HEK293T (cell line): ENCODE results near the gene ENPP1.
"Not testable (repeated sequence)": the region's sequence is repeated elsewhere in the genome, so short reads cannot be mapped to it uniquely, and the experiment has no call there.

ENCODE experiments used
- CTCF ChIA-PET: fragments of 350-600 bp; formaldehyde crosslinking; extraction: SDS; loops from one replicate; lab custom pipeline; 2021; ENCODE audit warnings: antibody characterized with exemption, inconsistent platforms; lab: Yijun Ruan, JAX
- POLR2A ChIA-PET: fragments of 350-600 bp; formaldehyde crosslinking; extraction: SDS; loops from one replicate; lab custom pipeline; 2020; ENCODE audit warnings: antibody characterized with exemption, inconsistent platforms; lab: Yijun Ruan, JAX
- DNase-seq: peaks from one replicate; pipeline ENCODE4 v3.0.0; 2012; ENCODE audit warnings: mixed read lengths; ENCODE audit errors: extremely low spot score
- ARNT ChIP-seq: fragments of 450-650 bp; IDR thresholded peaks from 2 replicates; pipeline ENCODE4 v1.6.1; 2017; ENCODE audit warnings: mild to moderate bottlenecking
- BHLHE40 ChIP-seq: fragments of 450-650 bp; IDR thresholded peaks from 2 replicates; pipeline ENCODE4 v1.6.1; 2016; ENCODE audit warnings: mild to moderate bottlenecking, moderate library complexity, borderline replicate concordance
- CTBP1 ChIP-seq: fragments of 450-650 bp; IDR thresholded peaks from 2 replicates; pipeline ENCODE4 v1.6.1; 2016; ENCODE audit warnings: borderline replicate concordance
- ELF4 ChIP-seq: fragments of 450-650 bp; IDR thresholded peaks from 2 replicates; pipeline ENCODE4 v1.6.1; 2017; ENCODE audit warnings: antibody characterized with exemption
- FOXA1 ChIP-seq: fragments of 450-650 bp; IDR thresholded peaks from 2 replicates; pipeline ENCODE4 v1.6.1; 2016; ENCODE audit warnings: mild to moderate bottlenecking
- FOXK2 ChIP-seq: fragments of 450-650 bp; IDR thresholded peaks from 2 replicates; pipeline ENCODE4 v1.6.1; 2016; ENCODE audit warnings: mild to moderate bottlenecking
- FOXM1 ChIP-seq: fragments of 450-650 bp; IDR thresholded peaks from 2 replicates; pipeline ENCODE4 v1.6.1; 2017; ENCODE audit warnings: mild to moderate bottlenecking, borderline replicate concordance
- HDGF ChIP-seq: fragments of 450-650 bp; IDR thresholded peaks from 2 replicates; pipeline ENCODE4 v1.6.1; 2017; ENCODE audit warnings: antibody characterized with exemption, borderline replicate concordance
- L3MBTL2 ChIP-seq: fragments of 450-650 bp; conservative IDR thresholded peaks from 2 replicates; pipeline ENCODE4 v1.6.1; 2016; ENCODE audit warnings: mild to moderate bottlenecking
- LEF1 ChIP-seq: fragments of 450-650 bp; IDR thresholded peaks from 2 replicates; pipeline ENCODE4 v1.6.1; 2017; ENCODE audit warnings: mild to moderate bottlenecking, borderline replicate concordance
- NFRKB ChIP-seq: fragments of 450-650 bp; IDR thresholded peaks from 2 replicates; pipeline ENCODE4 v1.6.1; 2016; ENCODE audit warnings: mild to moderate bottlenecking, moderate library complexity
- SP1 ChIP-seq: fragments of 450-650 bp; IDR thresholded peaks from 2 replicates; pipeline ENCODE4 v1.6.1; 2017
- SUZ12 ChIP-seq: fragments of 450-650 bp; IDR thresholded peaks from 2 replicates; pipeline ENCODE4 v1.6.1; 2016; ENCODE audit warnings: mild to moderate bottlenecking
- TARDBP ChIP-seq: fragments of 450-650 bp; IDR thresholded peaks from 2 replicates; pipeline ENCODE4 v1.6.1; 2016
- ZNF384 ChIP-seq: fragments of 450-650 bp; IDR thresholded peaks from 2 replicates; pipeline ENCODE4 v1.6.1; 2016
- TF ChIP-seq, protein P1 (sequence below): fragments of 450-650 bp; IDR thresholded peaks from 2 replicates; pipeline ENCODE4 v1.6.1; 2016

ENPP1 gene

DNA sequence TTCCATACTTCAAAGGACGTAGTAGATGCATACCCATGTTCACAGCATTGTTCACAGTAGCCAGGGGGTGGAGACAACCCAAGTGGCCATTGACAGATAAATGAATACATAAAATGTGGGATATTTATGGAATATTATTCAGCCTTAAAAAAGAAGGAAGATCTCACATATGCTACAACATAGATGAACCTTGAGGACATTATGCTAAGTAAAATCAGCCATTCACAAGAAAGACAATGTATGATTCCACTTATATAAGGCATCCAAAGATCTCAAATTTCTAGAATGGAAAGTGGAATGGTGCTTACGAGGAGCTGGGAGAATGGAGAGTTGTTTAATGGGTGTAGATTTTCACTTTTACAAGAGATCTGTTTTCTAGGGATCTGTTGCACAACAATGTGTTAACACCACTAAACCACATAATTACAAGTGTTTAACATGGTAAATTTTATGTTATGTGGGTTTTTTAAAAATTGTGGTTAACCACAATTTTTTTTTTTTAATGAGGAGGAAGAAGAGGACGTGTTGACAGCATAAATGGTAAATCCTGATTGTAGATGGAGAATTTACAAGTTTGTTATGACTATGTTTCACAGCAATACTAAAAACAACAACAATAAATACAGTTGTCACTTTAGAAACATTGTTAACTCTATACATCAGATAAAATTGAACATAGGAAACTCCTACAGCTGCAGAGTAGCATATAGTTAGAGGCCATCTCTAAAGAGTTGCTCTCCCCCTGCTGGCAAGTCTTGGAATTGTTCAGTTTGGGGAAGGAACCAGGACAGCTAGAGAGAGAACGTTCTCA, 101.8 kb downstream of the ENPP1 start:
- no peak for TF ChIP-seq ZNF384
- ChIA-PET CTCF (interaction anchor here (0.5 to 2.8 kb wide), 10 partner anchors 15 to 761 kb away, joined by 3 to 22 read pairs (median 3); partner anchors contain the start of gene CCN2), POLR2A (no interaction called here)
- DNase-seq, result peak; percentile 68

GRCh38 chr6:131910219-131910589, 102.4 kb downstream of the ENPP1 start:
- DNase-seq, result no peak
- POLR2A ChIA-PET, result no interaction called here
- CTCF ChIA-PET, result interaction anchor here (0.5 to 2.8 kb wide), 10 partner anchors 15 to 760 kb away, joined by 3 to 22 read pairs (median 3); partner anchors contain the start of gene CCN2
- TF ChIP-seq FOXA1 (no peak), LEF1 (no peak), ARNT (no peak)

- POLR2A ChIA-PET, result no interaction called here
- DNase-seq, result no peak
- CTCF ChIA-PET, result interaction anchor here (0.9 to 2.8 kb wide), 5 partner anchors 14 to 387 kb away, joined by 3 to 22 read pairs (median 3); no protein-coding TSS in a partner anchor
- TF ChIP-seq LEF1 (no peak), L3MBTL2 (no peak), NFRKB (no peak), TARDBP (no peak), FOXM1 (no peak), ZNF384 (no peak), ARNT (no peak), FOXK2 (no peak), SUZ12 (no peak)
- TF ChIP-seq, protein P1, sequence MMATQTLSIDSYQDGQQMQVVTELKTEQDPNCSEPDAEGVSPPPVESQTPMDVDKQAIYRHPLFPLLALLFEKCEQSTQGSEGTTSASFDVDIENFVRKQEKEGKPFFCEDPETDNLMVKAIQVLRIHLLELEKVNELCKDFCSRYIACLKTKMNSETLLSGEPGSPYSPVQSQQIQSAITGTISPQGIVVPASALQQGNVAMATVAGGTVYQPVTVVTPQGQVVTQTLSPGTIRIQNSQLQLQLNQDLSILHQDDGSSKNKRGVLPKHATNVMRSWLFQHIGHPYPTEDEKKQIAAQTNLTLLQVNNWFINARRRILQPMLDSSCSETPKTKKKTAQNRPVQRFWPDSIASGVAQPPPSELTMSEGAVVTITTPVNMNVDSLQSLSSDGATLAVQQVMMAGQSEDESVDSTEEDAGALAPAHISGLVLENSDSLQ, result no peak
Observed at GRCh38 chr6:131910956-131911355, 103.1 kb downstream of the ENPP1 start.

GRCh38 chr6:131911951-131912350, 104.1 kb downstream of the ENPP1 start:
- TF ChIP-seq ARNT, result no peak
- no peak for TF ChIP-seq SP1
- no peak for TF ChIP-seq SUZ12
- no peak for TF ChIP-seq FOXA1
- no peak for TF ChIP-seq LEF1
- TF ChIP-seq HDGF, result no peak
- TF ChIP-seq FOXK2, result no peak
- no peak for TF ChIP-seq CTBP1
- no peak for TF ChIP-seq TARDBP
- no peak for TF ChIP-seq ZNF384
- TF ChIP-seq, protein P1, result no peak
- no peak for TF ChIP-seq ELF4
- TF ChIP-seq NFRKB, result no peak
- TF ChIP-seq BHLHE40, result no peak
- DNase-seq, result no peak
- CTCF ChIA-PET, result interaction anchor here (2.8 kb wide), 1 partner anchor 216 kb away, joined by 22 read pairs; no protein-coding TSS in a partner anchor

GRCh38 chr6:131914234-131914633, 106.4 kb downstream of the ENPP1 start:
- POLR2A ChIA-PET, result no interaction called here
- DNase-seq, result no peak
- CTCF ChIA-PET, result interaction anchor here (1.1 to 1.6 kb wide), 7 partner anchors 9 to 366 kb away, joined by 3 to 8 read pairs (median 6); no protein-coding TSS in a partner anchor
- TF ChIP-seq L3MBTL2, result no peak
- no peak for TF ChIP-seq ARNT
- no peak for TF ChIP-seq SP1
- TF ChIP-seq BHLHE40, result no peak
- TF ChIP-seq, protein P1, result no peak
- TF ChIP-seq CTBP1, result no peak
- TF ChIP-seq FOXM1, result no peak

More at GRCh38 chr6:131911951-131912350, 104.1 kb downstream of the ENPP1 start:
- POLR2A ChIA-PET, result no interaction called here

- CTCF ChIA-PET, result interaction anchor here (0.5 to 1.6 kb wide), 15 partner anchors 8 to 569 kb away, joined by 3 to 8 read pairs (median 5); no protein-coding TSS in a partner anchor
- POLR2A ChIA-PET, result no interaction called here
- no peak for TF ChIP-seq FOXA1
- no peak for TF ChIP-seq NFRKB
- TF ChIP-seq, protein P1, result no peak
- TF ChIP-seq FOXK2, result no peak
- TF ChIP-seq SUZ12, result no peak
- no peak for TF ChIP-seq LEF1
- peak; percentile 70 for DNase-seq
Observed at GRCh38 chr6:131914967-131915751, 107.3 kb downstream of the ENPP1 start.

DNA sequence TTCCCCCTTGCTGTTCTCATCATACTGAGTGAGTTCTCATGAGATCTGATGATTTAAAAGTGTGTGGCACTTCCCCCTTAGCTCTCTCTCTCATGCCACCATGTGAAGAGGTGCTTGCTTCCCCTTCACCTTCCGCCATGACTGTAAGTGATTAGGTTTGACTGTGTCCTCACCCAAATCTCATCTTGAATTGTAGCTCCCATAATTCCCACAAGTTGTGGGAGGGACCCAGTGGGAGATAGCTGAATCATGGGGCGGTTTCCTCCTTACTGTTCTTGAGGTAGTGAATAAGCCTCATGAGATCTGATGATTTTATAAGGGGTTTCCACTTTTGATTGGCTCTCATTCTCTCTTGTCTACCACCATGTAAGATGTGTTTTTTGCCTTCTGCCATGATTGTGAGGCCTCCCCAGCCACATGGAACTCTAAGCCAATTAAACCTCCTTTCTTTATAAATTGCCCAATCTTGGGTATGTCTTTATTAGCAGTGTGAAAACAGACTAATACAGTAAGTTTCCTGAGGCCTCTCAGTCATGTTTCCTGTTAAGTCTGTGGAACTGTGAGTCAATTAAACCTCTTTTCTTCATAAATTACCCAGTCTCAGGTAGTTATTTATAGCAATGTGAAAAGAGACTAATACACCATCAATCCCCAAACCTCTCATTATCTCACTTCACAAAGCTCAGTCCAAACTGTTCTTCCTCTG, 108.4 kb downstream of the ENPP1 start:
- CTCF ChIA-PET, result interaction anchor here (0.9 to 1.4 kb wide), 2 partner anchors 9 to 442 kb away, joined by 5 to 8 read pairs; no protein-coding TSS in a partner anchor
- POLR2A ChIA-PET, DNase-seq: not testable (repeated sequence)
